ENCODE measurements around the gene UTS2B.

Gene UTS2B, protein sequence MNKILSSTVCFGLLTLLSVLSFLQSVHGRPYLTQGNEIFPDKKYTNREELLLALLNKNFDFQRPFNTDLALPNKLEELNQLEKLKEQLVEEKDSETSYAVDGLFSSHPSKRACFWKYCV

DNA sequence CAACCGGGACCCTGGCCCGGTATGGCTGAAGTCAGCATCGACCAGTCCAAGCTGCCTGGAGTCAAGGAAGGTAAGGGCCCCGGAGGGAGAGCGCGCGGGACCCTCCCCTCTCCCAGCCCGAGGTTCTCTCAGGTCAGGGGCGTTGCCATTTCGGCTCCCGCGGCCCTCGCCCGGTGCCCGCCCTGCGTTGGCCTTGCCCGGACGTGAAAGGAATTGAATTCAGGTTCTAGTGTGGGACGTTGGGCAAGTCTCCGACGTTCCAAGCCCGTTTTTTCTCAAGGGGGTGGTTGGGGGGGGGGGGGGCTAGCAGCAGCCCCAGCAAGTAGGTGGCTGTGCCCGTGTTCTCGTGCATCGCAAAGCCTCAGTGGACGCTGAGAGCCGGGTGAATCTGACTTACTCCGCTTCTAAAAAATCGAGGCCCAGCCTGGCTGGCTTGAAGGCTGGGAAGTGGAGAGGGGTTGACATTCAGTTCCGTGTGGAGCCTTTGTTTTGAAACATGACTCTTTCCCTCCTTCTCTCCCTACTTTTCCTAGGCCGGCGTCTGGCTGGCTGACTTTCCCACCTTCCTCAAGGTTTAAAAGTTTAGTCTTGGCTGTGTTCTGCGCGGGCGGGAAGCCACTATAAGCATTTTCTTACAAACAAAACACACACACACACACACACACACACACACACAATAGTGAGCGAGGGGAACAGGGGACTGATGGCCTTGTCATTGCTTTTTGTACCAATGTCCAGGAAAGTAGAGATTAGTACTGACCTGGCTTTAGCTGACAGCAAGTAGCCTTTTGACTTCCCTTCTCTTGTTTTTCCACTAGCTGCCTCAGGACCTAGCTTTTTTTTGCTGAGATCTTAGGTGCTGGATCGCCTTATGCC lies at the start of gene UTS2B:
Gene UTS2B (minus strand): TSS at position 873 of the 876 bp plus-strand sequence. CDS start 48,337 bp downstream, outside the sequence.
- DNase-seq (ENCODE audit: low read depth), result no peak

DNA sequence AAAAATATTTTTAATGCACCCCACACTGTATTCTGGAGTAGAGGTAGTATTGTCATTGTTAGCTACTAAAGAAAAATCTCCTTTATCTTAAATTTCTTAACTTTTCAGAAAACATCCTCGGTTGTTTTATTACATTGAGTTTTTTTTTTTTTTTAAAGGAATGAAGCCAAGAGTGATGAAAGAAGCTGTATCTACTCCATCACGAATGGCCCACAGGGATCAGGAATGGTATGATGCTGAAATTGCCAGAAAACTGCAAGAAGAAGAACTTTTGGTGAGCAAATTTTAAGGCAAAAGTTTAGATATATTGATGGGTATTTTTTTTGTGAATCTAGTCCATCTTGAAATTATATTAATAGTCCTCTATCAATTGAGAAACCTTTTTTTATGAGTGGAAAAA lies 49.7 kb upstream of the UTS2B start:
- DNase-seq (ENCODE audit: low read depth), result no peak

DNA sequence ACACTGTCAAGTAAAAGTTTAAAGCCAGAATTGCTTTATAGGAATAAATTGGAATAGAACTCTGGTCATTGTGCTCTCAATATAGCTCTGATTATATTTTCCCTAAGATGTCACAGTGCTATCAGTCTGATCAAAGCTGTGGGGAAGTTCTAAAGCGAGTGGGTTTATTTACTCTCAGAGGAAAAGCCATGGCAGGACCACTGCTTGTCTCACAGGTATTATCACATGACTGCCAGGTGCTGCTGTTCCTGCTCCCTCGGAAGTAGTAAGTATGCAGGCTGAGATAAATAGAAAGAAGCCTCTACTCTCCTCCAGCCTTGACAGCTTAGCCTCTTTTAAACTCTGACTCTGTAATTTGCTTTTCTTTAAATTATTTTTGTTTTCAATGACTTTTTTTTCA lies 49.1 kb upstream of the UTS2B start:
- DNase-seq (ENCODE audit: low read depth), result no peak

DNA sequence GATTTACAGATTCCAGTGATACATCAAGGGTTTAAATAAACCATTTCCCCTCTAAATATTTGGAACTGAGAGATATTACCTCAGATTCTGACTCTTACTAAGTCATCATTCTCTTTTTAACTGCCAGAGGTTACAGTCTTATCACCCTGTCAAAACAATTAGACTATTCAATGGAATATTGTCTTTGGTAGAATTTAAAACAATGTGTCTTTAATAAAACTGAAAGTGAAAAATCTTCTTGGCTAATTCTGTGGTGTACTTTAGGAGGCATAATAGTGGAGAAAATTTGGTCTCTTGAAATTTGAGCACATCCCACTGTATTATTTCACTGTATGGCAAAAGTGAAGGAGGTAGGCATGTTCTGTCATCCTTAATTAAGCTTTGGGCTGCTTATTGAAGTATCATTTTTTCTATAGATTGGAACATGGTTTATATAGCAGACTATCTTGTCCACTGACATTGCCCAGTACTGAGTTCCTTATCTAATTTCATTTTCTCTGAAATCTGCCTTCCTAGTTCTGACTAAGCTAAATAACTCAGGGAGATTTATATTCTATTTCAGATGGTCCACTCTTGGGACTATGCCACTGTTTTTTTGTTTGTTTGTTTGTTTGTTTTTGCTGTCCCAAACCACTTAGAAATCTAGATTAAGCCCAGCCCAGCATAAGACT lies 48.0 kb upstream of the UTS2B start:
- DNase-seq (ENCODE audit: low read depth), result no peak

DNA sequence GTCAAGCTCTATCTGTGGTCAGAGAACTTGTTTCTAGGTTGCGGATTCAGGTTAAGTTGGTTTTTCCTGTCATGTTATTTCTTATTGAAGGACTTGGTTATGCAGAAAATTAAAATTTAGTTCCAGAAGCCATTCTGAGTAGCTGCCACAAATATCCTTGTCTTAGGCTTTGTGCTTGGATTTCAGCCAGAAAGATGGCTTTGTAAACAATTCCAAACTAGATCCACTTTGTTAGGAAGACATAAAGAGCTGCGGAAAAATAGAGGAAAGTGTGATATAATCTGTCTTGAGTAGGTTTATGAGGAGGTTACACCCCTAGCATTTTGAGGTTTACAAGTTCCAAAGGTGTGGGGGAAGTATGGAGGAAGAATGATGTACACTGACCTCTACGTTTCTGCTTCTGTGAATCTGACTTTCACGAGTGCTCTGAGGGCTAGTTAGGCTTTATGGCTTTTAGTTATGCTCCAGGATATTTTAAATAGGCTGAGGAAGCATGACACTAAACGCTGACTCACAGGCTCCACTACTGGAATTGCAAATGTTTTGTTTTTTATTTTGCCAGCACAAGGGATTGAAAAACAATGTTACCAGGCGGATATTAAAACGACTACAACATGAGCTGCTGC lies 46.3 kb upstream of the UTS2B start:
- DNase-seq (ENCODE audit: low read depth), result no peak

DNA sequence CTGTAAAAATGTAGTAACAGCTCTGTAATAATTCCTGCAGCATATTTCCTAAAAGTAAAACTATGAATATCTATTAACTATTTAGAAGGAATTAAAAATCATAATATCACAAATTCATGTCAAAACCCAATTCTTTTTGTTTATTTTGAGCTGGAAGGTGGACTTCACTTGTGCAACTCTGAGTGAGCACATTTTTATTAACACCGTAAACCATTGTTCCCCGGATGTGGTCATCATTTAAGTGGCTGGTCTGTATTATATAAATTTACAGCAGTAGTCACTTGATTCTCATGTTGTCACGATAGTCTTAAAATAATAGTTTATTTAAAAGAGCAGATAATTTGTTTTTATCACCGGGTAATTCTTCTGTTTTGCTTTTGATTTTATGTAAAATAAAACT lies 43.0 kb upstream of the UTS2B start:
- DNase-seq (ENCODE audit: low read depth), result no peak

DNA sequence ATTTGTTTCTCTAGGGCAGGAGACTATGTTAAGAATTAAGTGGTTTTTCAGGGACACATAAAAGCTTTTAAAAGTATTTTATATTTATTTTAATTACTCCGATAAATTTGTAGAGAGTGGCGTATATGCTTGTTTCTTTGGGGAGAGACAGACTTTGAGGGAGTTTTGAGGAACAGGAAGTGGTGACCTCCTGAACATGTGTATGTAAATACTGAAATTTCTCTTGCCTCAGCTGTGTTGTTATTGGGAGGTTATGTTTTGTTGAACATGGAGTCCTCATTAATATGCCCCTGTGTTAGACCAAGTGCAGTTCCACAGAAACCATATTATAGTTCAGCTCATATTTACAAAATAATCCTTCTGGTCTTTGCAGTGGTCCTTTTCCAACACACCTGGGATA lies 41.8 kb upstream of the UTS2B start:
- no peak for DNase-seq (ENCODE audit: low read depth)

DNA sequence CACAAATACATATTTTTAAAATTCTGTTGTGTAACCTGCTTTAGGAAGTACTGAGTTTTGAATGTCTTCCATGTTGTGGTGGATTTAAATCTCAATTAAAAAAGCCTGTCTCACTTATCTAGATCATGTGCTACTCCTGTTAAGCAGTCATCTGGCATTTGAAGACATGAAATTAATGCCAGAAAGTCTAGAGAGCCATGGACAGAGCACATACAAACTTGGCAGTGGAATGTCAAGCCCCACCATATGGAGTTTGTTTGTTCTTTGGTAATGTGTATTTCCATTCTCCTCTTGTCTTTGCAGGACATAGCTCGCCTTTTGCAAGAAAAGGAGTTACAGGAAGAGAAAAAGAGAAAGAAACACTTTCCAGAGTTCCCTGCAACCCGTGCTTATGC lies 39.3 kb upstream of the UTS2B start:
- no peak for DNase-seq (ENCODE audit: low read depth)

DNA sequence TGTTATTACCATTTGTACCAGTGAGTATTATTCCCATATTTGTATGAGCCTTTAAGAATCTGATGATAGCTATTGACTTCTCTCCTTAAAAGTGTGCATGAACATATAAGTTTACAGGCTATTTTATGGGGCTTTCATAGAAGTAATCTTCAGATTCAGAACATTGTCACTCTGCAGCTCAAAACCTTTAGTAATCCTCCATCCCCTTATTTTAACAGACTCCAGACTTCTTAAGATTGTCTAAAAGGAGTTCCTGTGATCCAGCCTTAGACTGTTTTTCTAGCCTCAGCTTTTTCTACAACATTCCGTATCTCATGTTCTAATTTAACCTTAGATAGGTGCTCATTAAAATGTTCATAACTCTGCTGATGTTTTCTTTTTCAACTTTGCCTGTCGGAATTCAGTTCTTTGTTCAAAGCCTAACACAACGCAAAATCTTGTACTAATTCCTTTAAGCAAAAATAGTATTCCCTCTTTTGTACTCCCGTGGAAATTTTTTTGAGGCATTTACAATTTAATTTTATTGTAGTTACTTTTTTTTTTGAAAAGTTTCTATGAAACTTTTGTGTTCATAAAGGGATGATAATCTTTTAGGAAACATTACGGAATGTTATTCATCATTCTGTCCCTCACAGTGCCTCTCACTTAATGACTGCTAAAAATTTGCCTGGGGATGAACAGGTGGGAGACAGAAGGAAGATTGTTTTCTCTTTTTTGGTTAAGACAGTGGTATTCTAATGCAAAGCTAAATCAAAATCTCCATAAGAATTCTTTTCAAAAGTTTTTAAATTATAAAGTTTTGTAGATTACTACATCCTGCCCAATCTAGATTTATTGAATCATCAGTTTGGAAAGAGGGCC lies 38.7 kb upstream of the UTS2B start:
- DNase-seq (ENCODE audit: low read depth), result no peak

DNA sequence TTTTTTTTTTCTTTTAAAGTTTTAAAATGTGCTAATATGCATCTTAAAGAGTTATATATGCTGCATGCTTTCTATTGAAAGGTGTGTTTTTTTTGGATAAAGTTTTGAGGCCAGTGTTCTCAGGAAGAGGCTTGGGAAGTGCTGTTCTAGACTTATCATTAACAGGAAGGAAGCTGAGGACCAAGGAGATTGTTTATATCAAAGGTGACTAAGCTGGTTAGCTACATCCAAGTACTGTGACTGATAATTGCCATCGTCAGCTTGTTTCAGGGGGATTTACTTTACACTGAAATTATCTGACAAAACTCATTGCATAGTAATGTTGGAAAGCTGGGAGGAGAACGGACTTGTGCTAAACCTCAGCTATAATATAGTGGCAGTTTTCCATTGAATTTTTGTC lies 36.3 kb upstream of the UTS2B start:
- DNase-seq (ENCODE audit: low read depth), result no peak

DNA sequence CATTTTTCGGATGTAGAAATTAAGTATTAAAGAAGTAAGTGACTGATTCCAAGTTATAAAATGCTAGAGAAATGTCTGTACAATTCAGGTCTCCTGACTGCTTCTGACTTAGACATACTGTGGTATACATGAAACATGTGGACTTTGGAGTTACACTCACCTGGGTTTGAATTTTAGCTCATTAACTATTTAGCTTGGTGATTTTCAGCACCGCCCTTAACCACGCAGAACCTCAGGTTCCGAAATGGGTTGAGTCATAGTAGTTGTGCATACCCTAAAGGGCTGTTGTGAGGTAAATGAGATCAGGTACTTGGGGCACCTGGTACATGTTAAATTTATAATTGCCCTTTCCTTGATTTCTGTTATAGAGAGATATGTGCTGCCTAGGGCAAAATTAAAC lies 32.9 kb upstream of the UTS2B start:
- DNase-seq (ENCODE audit: low read depth), result no peak

DNA sequence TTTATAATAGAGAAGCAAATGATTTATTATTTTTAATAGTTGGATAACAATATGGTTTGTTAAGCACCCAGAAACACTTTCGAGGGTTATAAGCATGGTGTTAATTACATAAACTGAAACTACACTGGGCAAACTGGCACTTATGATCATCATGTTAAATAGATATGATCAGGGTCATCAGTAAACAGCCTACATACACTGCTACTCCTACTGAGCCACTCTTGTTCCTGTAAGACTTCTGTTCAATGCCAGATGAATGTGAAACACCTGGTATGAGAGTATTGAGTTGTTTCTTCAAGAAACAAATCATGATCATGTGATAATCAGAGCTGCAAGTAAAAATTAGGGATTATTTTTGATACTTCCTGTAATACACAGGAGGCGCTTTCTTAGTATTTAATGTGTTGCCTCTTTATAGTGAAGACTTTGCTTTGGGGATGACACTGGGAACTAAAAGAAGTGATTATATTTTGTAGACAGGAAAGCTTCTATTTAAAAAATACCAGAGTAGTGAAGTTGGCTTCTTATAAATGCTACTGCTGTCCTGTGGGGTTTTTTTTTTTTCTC lies 32.3 kb upstream of the UTS2B start:
- no peak for DNase-seq (ENCODE audit: low read depth)

DNA sequence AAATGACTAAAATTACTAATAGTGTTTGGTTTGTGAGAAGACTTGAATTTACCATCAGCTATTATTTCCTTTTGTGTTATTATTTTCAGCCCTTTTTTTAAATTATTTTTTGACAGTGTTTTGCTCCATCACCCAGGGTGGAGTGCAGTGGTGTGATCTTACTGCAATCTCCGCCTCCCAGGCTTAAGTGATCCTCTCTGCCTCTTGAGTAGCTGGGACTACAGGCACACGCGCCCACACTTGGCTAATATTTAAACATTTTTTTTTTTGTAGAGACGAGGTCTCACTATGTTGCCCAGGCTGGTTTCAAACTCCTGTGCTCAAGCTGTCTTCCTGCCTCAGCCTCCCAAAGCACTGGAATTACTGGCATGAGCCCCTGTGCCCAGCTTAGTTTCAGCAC lies 31.7 kb upstream of the UTS2B start:
- DNase-seq (ENCODE audit: low read depth), result no peak

DNA sequence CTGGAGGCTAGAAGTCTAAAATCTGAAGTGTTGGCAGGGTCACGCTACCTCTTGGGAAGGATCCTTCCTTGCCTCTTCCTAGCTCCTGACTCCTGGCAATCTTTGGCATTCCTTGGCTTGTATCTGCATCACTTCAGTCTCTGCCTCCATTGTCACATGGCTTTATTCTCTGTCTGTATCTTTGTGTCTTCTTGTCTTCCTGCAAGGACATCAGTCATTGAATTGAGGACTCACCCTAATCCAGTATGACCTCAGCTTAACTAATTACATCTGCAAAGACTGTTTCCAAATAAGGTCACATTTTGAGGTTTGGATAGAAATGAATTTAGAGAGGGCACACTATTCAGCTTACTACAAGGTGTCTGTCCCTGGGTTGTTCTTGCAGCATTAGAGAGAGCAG lies 31.1 kb upstream of the UTS2B start:
- no peak for DNase-seq (ENCODE audit: low read depth)

DNA sequence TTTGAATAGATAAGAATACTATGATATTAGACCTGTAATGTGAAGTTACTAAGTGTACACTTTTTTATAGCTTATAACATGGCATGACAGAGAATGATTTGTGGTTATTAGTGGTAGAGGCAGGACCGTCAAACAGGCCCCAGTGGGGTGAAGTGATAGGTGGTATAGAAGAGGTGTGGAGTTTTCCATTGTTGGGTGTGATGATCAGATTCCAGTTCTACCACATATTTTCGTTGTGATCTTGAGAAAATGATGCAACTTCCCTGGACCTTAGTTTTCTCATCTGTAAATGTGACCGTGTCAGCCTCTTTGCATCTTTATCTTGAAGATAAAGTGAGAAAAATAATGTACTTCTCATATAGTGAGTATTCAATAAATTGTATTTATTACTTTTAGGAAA lies 30.3 kb upstream of the UTS2B start:
- no peak for DNase-seq (ENCODE audit: low read depth)

DNA sequence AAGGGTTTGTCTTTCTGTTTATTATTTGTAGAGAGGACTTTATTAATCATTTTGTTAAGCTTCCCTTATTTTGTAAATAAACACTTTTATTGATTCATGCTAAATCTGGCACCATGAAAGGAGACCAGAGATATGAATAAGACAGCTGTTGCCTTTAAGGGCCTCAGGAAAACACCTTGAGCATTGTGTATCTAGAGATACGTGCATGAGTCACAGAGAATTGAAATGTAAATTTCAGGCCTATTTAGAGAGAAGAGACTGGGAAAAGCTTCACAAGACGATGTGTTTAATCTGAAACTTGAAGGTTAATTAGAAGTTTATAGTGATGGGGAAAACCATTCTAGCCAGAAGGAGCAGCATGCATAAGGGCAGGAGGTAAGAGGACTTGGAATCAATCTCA lies 28.6 kb upstream of the UTS2B start:
- DNase-seq (ENCODE audit: low read depth), result no peak

DNA sequence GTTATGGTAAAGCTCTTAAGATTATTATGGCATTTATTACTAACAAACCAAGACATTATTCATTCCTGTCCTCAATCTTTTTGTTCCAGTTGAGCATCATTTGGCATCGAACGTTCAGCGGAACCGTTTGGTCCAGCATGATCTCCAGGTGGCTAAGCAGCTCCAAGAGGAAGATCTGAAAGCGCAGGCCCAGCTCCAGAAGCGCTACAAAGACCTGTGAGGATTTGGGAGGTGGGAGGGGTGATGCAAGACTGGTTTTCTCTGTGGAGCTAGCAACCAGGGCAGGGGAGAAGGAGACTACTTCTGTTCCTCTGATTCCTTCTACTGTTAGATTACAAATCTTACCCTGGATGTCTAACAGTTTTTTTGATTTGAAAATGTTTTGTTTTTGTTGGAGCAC lies 27.6 kb upstream of the UTS2B start:
- no peak for DNase-seq (ENCODE audit: low read depth)

DNA sequence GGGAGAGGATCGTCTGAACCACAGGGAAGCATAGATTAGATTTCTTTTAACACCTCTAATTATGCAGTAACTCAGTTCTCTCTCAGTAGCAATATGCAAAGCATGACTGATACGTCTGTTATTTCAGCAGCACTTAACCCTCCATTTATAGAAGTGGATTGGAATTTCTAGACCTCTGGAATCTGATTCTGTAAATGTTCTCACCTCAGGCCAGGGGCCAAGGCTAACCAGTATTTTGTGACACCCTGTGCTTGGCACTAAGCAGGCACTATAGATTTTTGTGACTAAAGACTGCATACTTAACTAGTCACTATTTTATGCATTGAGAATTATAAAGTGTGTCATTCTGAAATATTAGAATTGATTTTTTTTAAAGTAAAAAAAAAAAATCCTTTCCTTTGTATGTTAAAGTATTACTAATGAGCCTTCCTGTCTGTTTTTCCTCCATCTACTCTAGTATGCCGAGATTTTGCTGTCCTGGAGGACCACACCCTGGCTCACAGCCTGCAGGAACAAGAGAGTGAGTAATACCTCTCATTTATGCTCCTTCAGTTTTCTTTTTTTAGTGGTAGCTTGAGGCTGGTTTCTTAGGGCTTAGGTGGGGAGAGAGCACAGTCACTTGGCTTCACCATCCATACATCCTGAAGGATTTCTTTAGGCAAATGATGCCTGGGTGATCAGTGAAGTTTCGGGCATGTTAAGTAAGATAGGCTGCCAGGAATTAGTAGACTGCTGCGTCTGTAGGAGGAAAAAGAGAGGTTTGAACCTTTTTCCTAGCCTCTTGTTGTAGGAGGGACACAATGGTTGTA lies 26.5 kb upstream of the UTS2B start:
- DNase-seq (ENCODE audit: low read depth), result no peak

DNA sequence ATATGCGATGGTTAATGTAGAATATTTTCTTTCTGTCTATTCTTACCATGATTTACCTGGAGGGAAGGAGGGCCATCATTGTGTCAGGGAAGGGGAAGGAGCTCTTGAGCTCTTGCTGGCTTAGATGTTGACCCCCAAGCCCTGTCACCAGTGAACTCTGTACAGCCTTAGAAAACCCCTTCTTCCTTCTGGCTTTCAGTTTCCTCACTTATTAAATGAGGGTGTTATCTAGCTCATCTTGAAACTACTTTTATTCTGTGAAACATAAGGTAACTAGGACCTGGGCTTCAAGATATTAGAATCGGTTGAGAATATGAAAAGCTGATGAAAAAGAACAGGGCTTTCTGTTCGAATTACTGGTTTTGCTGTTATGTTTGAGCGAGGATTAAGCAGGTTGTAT lies 25.1 kb upstream of the UTS2B start:
- DNase-seq (ENCODE audit: low read depth), result no peak

DNA sequence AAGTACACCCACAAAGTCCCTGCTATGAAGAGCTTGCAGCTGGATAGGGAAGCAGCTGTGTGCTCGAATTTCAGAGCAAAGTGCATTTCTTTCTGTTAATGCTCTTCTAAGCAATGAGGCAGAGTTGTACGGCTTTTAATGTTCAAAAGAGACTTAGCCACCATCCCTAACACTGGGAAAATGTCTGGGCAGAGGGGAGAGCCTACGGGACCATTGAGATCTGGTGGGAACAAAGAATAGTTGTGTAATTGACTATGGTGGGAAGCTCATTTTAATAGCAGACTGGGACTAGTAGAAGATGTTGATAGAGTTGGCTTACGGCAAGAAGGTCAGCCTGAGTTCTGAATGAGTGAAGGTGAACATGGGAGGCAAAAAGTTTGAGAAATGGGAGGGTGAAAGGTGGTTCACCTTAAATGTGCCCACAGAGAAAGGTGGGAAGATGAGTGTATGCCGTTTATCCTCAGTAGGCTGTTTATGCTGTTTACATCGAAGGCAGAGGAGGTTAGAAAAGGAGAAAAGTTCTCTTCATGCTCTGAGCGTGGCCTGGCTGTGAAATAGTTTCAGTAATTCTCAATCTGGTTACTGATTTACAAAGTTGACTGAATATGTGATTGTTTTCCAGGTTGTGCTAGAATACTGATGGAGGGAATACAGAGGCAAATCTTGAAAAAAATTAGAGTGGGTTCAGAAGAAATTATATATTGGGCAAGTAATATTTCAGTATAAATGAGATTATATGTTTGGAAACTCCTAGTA lies 22.9 kb upstream of the UTS2B start:
- no peak for DNase-seq (ENCODE audit: low read depth)

All from stimulated activated CD8-positive, alpha-beta memory T cell treated with anti-CD3 and anti-CD28 coated beads, Interleukin-12 subunit alpha, Interleukin-12 subunit beta, amount 100 ng/mL, for 4 hours (primary cell).